ENCODE results near the gene PDE8B. TPM values are rescaled to one million over a fixed set of nuclear protein-coding genes. Genes with fewer than 3 reads are reported as not detected.

PDE8B gene
- polyA plus RNA-seq, 1 of the 3 experiments (the other 2 are of a cell fraction) = not detected

DNA sequence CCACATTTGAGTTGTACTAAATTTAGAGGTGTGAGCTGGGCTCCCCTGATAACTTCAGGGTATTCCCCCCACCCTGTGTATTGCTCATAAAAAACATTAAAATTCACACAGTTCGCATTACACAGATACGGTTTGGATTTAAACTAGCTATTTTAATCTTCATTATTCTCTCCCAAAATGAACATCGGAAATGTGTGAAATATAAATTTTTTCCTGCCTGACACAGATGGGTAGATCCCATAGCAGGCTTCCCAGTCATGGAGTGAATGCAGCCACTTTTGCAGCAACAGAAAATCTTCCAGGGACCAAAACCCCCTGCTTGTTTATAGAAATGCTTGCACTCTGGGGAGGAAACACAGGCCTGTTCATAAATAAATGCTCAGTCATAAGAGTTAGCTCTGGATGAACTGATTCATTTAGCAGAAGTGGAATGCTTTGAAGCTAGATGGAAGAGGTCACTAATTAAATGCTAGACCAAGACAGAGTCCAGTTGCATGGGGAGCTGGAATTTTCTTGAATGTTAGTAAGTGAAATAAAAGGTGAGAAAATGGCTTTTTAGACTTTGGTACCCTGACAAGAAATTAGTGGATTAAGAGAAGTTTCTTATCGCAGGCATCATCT lies 115.6 kb downstream of the PDE8B start:
- Histone ChIP-seq H3K4me3 (ENCODE audit: low read depth in 2 of 2, low read length in 1 of 2) (no peak overlapping the region), H3K79me2 (ENCODE audit: insufficient read depth) (no peaks in the 10 kb centered on the region), H3K9me2 (no peaks in the 10 kb centered on the region), H3K27ac (ENCODE audit: low read depth in 2 of 2, low read length in 1 of 2) (no peak overlapping the region), H3K27me3 (ENCODE audit: insufficient read depth) (no peaks in the 10 kb centered on the region; the same call in 1 of the 2 replicates), H3K9me3 (no peaks in the 10 kb centered on the region), H3F3A (replicated peaks; ENCODE audit: insufficient read depth) (no peaks in the 10 kb centered on the region), H3K4me2 (no peak overlapping the region), H3K9ac (no peak overlapping the region), H2AFZ (ENCODE audit: low read depth) (no peak overlapping the region), H3K36me3 (replicated peaks in 1 of 2; ENCODE audit: control insufficient read depth in 1 of 2, insufficient read depth in 2 of 2, low read length in 1 of 2) (no peaks in the 10 kb centered on the region), H4K20me1 (ENCODE audit: insufficient read depth) (no peaks in the 10 kb centered on the region), H3K4me1 (ENCODE audit: control insufficient read depth in 1 of 2, insufficient read depth in 2 of 2, low read depth in 1 of 2, low read length in 1 of 2) (peaks cover 0 to 2% of the 10 kb centered on the region in 2 experiments; a peak in 2 of 4 replicates)
- CTCF ChIA-PET = no interaction called here
- TF ChIP-seq, protein P1, sequence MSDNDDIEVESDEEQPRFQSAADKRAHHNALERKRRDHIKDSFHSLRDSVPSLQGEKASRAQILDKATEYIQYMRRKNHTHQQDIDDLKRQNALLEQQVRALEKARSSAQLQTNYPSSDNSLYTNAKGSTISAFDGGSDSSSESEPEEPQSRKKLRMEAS (IDR thresholded peaks at IDR 0.05; ENCODE audit: low read depth) = no peak
- TF ChIP-seq GATA2 (CRISPR knock-in tag; IDR thresholded peaks at IDR 0.05) = no peak
- no peak for TF ChIP-seq POLR2AphosphoS5 (IDR thresholded peaks at IDR 0.05; ENCODE audit: low read depth, low read length)
- TF ChIP-seq RFX5 (IDR thresholded peaks at IDR 0.05; ENCODE audit: low read length) = no peak
- TF ChIP-seq SIN3A (IDR thresholded peaks at IDR 0.05; ENCODE audit: borderline replicate concordance, low read depth, low read length) = no peak
- no peak for TF ChIP-seq NFIC (IDR thresholded peaks at IDR 0.05; ENCODE audit: borderline replicate concordance)
- TF ChIP-seq, protein P2, sequence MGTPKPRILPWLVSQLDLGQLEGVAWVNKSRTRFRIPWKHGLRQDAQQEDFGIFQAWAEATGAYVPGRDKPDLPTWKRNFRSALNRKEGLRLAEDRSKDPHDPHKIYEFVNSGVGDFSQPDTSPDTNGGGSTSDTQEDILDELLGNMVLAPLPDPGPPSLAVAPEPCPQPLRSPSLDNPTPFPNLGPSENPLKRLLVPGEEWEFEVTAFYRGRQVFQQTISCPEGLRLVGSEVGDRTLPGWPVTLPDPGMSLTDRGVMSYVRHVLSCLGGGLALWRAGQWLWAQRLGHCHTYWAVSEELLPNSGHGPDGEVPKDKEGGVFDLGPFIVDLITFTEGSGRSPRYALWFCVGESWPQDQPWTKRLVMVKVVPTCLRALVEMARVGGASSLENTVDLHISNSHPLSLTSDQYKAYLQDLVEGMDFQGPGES (IDR thresholded peaks at IDR 0.05; ENCODE audit: low read depth, low read length) = no peak
- TF ChIP-seq MXI1 (IDR thresholded peaks at IDR 0.05; ENCODE audit: low read depth, low read length) = no peak
- TF ChIP-seq YY1 (IDR thresholded peaks at IDR 0.05; ENCODE audit: low read depth) = no peak
- no peak for TF ChIP-seq FOXJ3 (CRISPR knock-in tag; IDR thresholded peaks at IDR 0.05)
- no peak for TF ChIP-seq MEF2A (IDR thresholded peaks at IDR 0.05; ENCODE audit: borderline replicate concordance, low read depth)
- no peak for TF ChIP-seq FOXM1 (IDR thresholded peaks at IDR 0.05; ENCODE audit: low read depth)
- TF ChIP-seq, protein P3, sequence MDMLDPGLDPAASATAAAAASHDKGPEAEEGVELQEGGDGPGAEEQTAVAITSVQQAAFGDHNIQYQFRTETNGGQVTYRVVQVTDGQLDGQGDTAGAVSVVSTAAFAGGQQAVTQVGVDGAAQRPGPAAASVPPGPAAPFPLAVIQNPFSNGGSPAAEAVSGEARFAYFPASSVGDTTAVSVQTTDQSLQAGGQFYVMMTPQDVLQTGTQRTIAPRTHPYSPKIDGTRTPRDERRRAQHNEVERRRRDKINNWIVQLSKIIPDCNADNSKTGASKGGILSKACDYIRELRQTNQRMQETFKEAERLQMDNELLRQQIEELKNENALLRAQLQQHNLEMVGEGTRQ (IDR thresholded peaks at IDR 0.05; ENCODE audit: borderline replicate concordance, low read depth, low read length) = no peak
- no peak for TF ChIP-seq FOSL2 (IDR thresholded peaks at IDR 0.05; ENCODE audit: borderline replicate concordance, low read depth)
- TF ChIP-seq CHD2 (IDR thresholded peaks at IDR 0.05; ENCODE audit: low read length, partially characterized antibody) = no peak
- TF ChIP-seq JUND (IDR thresholded peaks at IDR 0.05) = no peak
- TF ChIP-seq ELF1 (IDR thresholded peaks at IDR 0.05) = no peak
- TF ChIP-seq RAD21 (IDR thresholded peaks at IDR 0.05; ENCODE audit: low read length) = no peak
- no peak for TF ChIP-seq EZH2phosphoT487 (IDR thresholded peaks at IDR 0.05; ENCODE audit: borderline replicate concordance, low read depth)
- TF ChIP-seq, protein P4, sequence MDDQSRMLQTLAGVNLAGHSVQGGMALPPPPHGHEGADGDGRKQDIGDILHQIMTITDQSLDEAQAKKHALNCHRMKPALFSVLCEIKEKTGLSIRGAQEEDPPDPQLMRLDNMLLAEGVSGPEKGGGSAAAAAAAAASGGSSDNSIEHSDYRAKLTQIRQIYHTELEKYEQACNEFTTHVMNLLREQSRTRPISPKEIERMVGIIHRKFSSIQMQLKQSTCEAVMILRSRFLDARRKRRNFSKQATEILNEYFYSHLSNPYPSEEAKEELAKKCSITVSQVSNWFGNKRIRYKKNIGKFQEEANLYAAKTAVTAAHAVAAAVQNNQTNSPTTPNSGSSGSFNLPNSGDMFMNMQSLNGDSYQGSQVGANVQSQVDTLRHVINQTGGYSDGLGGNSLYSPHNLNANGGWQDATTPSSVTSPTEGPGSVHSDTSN (IDR thresholded peaks at IDR 0.05) = no peak
- POLR2A ChIA-PET = no interaction called here
- 78% methylated on average over 4 of the region's 4 CpGs for WGBS (ENCODE audit: low lambda C conversion rate)
- no peak for DNase-seq

Measured in SK-N-SH (cell line).